IPS DF 6.9 (cell line): Measurements from ENCODE around the gene ZSCAN20.

ENCODE experiments used
- DNase-seq: peaks from one replicate; pipeline ENCODE4 v3.0.0-alpha.2; 2013; ENCODE audit warnings: low read depth, low spot score
- H3K27ac ChIP-seq: one replicate; pipeline ENCODE4 v1.5.1; 2013; ENCODE audit warnings: low read length, control low read depth
- H3K27me3 ChIP-seq: 2 replicates; pipeline ENCODE4 v1.6.1; 2013; ENCODE audit warnings: mild to moderate bottlenecking, low read length; ENCODE audit not compliant: control insufficient read depth, insufficient read depth
- H3K36me3 ChIP-seq: 2 replicates; pipeline ENCODE4 v1.6.1; 2013; ENCODE audit warnings: low read length; ENCODE audit not compliant: control insufficient read depth, insufficient read depth
- H3K4me1 ChIP-seq: 2 replicates; pipeline ENCODE4 v1.6.1; 2013; ENCODE audit warnings: low read length; ENCODE audit not compliant: control insufficient read depth, insufficient read depth
- H3K4me3 ChIP-seq: 2 replicates; pipeline ENCODE4 v1.5.1; 2013; ENCODE audit warnings: mild to moderate bottlenecking, low read length
- H3K9me3 ChIP-seq: 2 replicates; pipeline ENCODE4 v1.6.1; 2013; ENCODE audit warnings: low read length, inconsistent platforms; ENCODE audit not compliant: control insufficient read depth, insufficient read depth
- WGBS: extraction: QIAGEN DNeasy Blood & Tissue Kit; methylation state at CpG from one replicate; pipeline ENCODE4 v1.1.7; 2013; ENCODE audit warnings: mixed read lengths, missing lambda C conversion rate; ENCODE audit not compliant: insufficient read length, insufficient coverage; 5-methylcytosine and 5-hydroxymethylcytosine counted together

ZSCAN20 gene

GRCh38 chr1:33529957-33530356 is 57.5 kb downstream of the ZSCAN20 start:
- DNase-seq = no peak
- Histone ChIP-seq H3K4me1 (no peaks in the 10 kb centered on the region; the same call in 1 of the 2 replicates), H3K4me3 (no peak overlapping the region), H3K36me3 (peaks cover 2% of the 10 kb centered on the region; the same call in 1 of the 2 replicates), H3K27ac (no peak overlapping the region), H3K9me3 (peaks cover 1% of the 10 kb centered on the region; the same call in 1 of the 2 replicates), H3K27me3 (no peaks in the 10 kb centered on the region)
- no CpG with 5 or more reads among the region's 1 CpG for WGBS

GRCh38 chr1:33532250-33532649 is 59.8 kb downstream of the ZSCAN20 start:
- Histone ChIP-seq H3K27ac (no peak overlapping the region), H3K27me3 (no peaks in the 10 kb centered on the region), H3K9me3 (peaks cover 1% of the 10 kb centered on the region; the same call in 1 of the 2 replicates), H3K36me3 (peaks cover 2% of the 10 kb centered on the region; the same call in 1 of the 2 replicates), H3K4me1 (no peaks in the 10 kb centered on the region; the same call in 1 of the 2 replicates), H3K4me3 (no peak overlapping the region)
- DNase-seq = no peak
- WGBS = no CpG with 5 or more reads among the region's 3 CpGs

- Histone ChIP-seq H3K9me3 (peaks cover 1% of the 10 kb centered on the region; the same call in 1 of the 2 replicates), H3K4me1 (no peaks in the 10 kb centered on the region; the same call in 1 of the 2 replicates), H3K27ac (no peak overlapping the region), H3K36me3 (peaks cover 2% of the 10 kb centered on the region; the same call in 1 of the 2 replicates), H3K4me3 (no peak overlapping the region), H3K27me3 (no peaks in the 10 kb centered on the region)
- WGBS = no CpG with 5 or more reads among the region's 13 CpGs
- DNase-seq = no peak
Observed at GRCh38 chr1:33532936-33533335, 60.5 kb downstream of the ZSCAN20 start.

- WGBS = no CpG with 5 or more reads among the region's 2 CpGs
- Histone ChIP-seq H3K4me3 (no peak overlapping the region), H3K4me1 (no peaks in the 10 kb centered on the region; the same call in 1 of the 2 replicates), H3K27me3 (no peaks in the 10 kb centered on the region), H3K27ac (no peak overlapping the region), H3K9me3 (peaks cover 1% of the 10 kb centered on the region; the same call in 1 of the 2 replicates), H3K36me3 (peaks cover 2% of the 10 kb centered on the region; the same call in 1 of the 2 replicates)
- no peak for DNase-seq
Observed at GRCh38 chr1:33535334-33535733, 62.9 kb downstream of the ZSCAN20 start.

GRCh38 chr1:33537885-33538284 is 65.4 kb downstream of the ZSCAN20 start:
- Histone ChIP-seq H3K36me3 (peaks cover 2% of the 10 kb centered on the region; the same call in 1 of the 2 replicates), H3K9me3 (peaks cover 1% of the 10 kb centered on the region; the same call in 1 of the 2 replicates), H3K4me1 (no peaks in the 10 kb centered on the region; the same call in 1 of the 2 replicates), H3K4me3 (no peak overlapping the region), H3K27ac (no peak overlapping the region), H3K27me3 (no peaks in the 10 kb centered on the region)
- no CpG with 5 or more reads among the region's 5 CpGs for WGBS
- DNase-seq = no peak

GRCh38 chr1:33541966-33542365 is 69.5 kb downstream of the ZSCAN20 start:
- no peaks in the 10 kb centered on the region for H3K36me3 ChIP-seq

More at GRCh38 chr1:33541966-33542365, 69.5 kb downstream of the ZSCAN20 start:
- no peak for DNase-seq
- Histone ChIP-seq H3K4me1 (no peaks in the 10 kb centered on the region), H3K27ac (no peak overlapping the region), H3K4me3 (no peak overlapping the region), H3K27me3 (no peaks in the 10 kb centered on the region), H3K9me3 (no peaks in the 10 kb centered on the region)
- WGBS = no CpG with 5 or more reads among the region's 6 CpGs
